Measurements from ENCODE around the gene CDK2AP2.

DNA sequence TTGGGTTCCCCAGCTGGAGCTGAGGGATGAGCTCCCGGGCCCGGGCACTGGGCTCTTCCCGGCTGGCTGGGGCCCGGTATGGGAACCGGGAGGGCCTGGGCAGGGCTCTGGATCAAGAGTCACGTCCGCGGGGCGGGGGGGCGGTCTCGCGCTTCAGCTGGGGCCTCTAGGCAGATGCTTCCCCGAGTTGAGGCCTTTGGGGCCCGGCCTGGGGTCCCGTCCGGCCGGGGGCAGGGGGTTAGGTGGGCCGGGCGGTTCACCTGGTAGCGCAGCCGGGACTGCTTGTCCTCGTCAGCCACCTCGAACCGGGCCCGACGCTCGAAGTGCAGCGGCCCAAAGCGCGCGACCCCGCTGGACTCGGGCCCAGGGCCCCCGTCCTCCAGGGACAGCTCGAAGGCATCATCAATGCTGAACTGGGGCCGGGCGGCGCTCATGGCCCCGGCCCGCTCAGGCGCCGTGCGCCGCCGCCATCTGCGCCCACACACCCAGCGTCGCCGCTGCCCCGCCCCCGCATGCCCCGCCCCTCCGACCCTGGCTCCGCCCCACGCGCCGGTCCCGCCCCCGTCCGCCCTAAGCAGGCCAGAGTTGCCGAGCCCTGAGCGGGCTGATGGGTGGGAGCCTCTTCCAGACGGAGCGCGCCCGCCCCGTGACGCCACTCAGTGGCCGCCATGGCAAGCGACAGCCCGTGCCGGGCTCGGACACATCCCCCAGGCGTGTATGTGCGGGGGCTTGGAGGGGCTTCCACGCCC, 39.0 kb downstream of the CDK2AP2 start, which contains the start of gene TMEM134:
- TF ChIP-seq, protein P1, sequence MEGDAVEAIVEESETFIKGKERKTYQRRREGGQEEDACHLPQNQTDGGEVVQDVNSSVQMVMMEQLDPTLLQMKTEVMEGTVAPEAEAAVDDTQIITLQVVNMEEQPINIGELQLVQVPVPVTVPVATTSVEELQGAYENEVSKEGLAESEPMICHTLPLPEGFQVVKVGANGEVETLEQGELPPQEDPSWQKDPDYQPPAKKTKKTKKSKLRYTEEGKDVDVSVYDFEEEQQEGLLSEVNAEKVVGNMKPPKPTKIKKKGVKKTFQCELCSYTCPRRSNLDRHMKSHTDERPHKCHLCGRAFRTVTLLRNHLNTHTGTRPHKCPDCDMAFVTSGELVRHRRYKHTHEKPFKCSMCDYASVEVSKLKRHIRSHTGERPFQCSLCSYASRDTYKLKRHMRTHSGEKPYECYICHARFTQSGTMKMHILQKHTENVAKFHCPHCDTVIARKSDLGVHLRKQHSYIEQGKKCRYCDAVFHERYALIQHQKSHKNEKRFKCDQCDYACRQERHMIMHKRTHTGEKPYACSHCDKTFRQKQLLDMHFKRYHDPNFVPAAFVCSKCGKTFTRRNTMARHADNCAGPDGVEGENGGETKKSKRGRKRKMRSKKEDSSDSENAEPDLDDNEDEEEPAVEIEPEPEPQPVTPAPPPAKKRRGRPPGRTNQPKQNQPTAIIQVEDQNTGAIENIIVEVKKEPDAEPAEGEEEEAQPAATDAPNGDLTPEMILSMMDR (IDR thresholded peaks at IDR 0.05; ENCODE audit: low read length) = peak; percentile 64
- no peak for TF ChIP-seq EZH2 (IDR thresholded peaks at IDR 0.05; ENCODE audit: borderline replicate concordance, low read length)
